Coronary artery (tissue), 2 donors: ENCODE data around the gene CKAP2L.

ENCODE experiments used
- DNase-seq: peaks from one replicate; pipeline ENCODE4 v3.0.0-alpha.2; 2017; ENCODE audit warnings: low spot score
- H3K27ac ChIP-seq, 2 donors: fragments of 200-600 bp; sonication (generic); one replicate each; pipeline ENCODE4 v1.5.1; 2016 to 2019
- H3K4me3 ChIP-seq: fragments of 200-600 bp; sonication (generic); 2 replicates; pipeline ENCODE4 v1.5.1; 2016; ENCODE audit warnings: mild to moderate bottlenecking, moderate library complexity
- TF ChIP-seq, protein P1 (sequence below): fragments of 200-600 bp; sonication (generic); IDR thresholded peaks from one replicate; pipeline ENCODE4 v1.5.1; 2019; ENCODE audit warnings: antibody characterized with exemption

The CKAP2L gene

DNA sequence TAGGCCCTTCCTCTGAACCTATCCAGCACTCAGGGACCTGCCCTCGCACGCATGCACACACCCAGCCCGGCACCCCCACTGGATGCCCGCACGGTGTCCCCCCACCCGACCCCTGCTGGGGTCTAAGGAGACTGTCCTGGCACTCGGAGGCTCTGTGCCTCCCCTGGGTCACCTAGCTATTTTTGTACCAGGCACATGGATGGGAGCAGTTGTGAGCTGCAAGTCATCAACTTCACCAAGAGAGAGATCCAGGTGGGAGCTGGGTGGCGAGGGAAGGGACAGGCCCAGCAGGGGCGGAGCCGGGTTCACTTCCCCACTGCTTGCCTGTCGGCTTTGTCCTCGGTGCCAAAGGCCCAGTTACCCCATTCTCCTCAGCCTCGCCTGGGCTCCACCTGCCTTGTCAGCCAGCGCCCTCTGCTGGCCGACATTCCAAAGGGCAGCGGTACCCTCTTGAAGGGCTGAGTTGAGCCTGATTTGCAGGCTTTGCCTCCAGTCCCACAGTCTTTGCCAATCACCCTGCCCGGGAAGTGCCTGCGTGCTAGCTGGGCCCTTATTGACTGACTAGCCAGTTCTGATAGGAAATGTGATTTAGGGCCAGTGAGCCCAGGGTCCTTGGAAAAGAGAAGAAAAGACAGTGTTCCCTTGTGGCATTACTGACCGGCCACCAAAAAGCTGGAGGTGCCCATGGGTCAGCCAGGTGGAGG is 37.8 kb downstream of the CKAP2L start:
- TF ChIP-seq, protein P1, sequence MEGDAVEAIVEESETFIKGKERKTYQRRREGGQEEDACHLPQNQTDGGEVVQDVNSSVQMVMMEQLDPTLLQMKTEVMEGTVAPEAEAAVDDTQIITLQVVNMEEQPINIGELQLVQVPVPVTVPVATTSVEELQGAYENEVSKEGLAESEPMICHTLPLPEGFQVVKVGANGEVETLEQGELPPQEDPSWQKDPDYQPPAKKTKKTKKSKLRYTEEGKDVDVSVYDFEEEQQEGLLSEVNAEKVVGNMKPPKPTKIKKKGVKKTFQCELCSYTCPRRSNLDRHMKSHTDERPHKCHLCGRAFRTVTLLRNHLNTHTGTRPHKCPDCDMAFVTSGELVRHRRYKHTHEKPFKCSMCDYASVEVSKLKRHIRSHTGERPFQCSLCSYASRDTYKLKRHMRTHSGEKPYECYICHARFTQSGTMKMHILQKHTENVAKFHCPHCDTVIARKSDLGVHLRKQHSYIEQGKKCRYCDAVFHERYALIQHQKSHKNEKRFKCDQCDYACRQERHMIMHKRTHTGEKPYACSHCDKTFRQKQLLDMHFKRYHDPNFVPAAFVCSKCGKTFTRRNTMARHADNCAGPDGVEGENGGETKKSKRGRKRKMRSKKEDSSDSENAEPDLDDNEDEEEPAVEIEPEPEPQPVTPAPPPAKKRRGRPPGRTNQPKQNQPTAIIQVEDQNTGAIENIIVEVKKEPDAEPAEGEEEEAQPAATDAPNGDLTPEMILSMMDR: peak; percentile 90
- Histone ChIP-seq H3K4me3 (no peak overlapping the region), H3K27ac (no peak overlapping the region)
- peak; percentile 87 for DNase-seq

DNA sequence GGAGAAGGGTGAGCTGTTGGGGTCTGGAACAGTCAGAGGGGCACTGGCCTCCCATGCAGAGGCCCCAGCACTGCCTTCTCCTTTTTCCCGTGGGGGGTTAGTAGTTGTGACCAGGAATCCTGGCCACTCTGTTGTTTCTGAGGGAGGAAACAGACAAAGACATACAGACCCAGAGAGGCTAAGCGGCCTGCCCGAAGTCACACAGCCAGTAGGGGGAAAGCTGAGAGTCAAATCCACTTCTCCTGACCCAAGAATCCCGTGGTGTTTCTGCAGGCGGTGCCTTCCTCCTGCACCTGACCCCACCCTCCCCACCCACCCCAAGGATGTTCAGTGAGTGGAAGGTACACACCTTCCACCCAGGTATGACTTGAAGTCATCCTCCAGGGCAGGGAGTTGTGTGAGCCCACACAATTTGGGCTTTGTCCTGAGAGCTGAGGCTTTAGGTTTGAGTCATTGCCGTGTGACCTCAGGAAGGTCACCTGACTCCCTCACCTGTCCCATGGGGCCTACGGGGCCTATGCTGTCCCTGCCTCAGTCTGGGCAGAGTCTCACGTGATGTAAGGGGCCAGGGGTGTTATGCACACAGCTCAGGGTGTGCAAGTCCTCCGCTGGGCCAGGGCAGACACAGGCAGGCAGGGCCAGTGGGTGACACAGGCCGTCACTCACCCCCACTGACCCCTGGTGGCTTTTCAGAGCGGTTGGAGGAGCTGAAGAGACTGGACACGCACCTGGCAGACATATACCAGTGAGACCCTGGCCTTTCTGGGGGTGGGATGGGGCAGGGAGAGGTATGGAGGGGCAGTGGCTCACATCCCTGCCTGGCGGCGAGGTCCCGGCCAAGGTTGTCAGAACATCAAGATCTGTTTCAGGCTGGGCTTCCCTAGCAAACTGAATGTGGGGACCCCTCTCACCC is 38.6 kb downstream of the CKAP2L start:
- peak; percentile 53 for DNase-seq
- H3K4me3 ChIP-seq: no peak overlapping the region
- TF ChIP-seq, protein P1: no peak
- H3K27ac ChIP-seq: no peak overlapping the region

DNA sequence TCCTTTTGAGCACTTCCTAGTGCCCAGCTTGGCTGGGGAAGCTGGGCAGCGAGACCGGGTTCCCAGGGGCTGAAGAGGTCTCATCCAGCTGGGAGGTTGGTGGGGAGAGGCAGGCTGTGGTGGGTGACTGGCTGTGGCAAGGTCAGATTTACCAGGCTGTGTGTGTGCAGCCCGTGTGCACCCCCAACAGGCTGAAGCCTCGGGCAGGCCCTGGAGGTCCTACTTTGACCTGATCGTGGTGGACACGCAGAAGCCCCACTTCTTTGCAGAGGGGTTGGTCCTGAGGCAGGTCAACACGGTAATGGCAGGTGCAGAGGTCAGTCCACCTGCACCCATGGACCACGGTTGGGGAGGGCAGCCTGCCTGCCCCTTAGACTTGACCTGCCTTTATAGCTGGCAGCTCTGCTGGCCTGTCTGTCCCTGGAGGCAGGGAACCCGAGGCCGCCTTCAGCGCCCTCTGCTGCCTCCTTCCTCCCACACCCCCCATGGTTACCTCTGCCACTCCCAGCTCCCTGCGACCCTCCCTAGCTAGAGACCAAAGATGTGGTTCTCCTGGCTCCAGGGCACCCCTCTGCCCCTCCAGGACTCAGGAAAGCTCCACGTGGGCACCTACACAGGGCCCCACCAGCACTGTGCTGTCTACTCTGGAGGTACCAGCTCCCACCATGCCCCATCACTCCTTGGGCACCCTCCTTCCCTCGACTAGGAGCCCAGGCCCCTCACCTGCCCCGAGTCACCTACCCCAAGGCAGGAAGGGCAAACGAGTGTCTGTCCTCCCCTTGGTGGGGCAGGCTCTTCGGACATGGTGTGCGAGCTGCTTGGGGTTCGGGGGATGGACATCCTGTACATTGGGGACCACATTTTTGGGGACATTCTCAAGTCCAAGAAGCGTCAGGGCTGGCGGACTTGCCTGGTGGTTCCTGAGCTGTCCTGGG is 39.6 kb downstream of the CKAP2L start:
- DNase-seq: peak; percentile 66
- Histone ChIP-seq H3K4me3 (no peak overlapping the region), H3K27ac (no peak overlapping the region)
- TF ChIP-seq, protein P1: no peak

DNA sequence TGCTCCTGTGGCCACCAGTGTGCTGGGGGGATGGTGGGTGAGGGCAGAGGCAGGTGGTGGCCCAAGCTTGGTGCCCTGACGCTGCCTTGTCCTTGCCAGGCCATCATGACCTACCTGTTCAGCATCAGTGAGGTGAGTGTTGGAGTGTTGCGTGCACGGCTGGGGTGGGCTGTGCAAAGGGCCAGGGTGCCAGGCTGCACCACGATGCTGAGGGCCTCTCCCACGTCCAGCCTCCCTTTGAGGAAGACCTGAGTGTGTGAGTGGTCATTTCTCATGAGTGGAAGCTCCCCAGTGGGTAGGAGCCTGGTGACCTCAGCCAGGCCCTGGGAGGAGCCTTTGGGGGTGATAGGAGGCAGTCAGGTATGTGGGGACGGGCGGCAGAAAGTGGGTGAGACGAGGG is 40.4 kb downstream of the CKAP2L start:
- DNase-seq: peak; percentile 65
- Histone ChIP-seq H3K27ac (no peak overlapping the region), H3K4me3 (no peak overlapping the region)
- TF ChIP-seq, protein P1: no peak

DNA sequence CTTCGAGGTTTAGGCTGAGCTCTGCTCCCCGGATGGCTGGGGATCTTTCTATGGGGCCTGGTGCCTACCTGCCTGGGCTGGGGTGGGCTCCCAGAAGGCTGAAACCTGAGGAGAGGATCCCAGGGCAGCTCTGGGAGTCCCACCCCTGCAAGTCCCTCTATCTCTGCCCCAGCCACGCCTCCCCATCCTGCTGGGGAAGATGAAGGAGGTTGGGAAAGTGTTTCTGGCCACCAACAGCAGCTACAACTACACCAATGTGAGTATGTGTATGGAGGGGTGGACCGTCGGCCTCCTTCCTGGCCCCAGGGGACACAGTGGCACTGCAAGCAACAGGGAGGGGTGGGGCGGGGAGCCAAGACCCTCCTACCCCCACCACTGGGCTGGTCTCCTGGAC is 40.9 kb downstream of the CKAP2L start:
- Histone ChIP-seq H3K27ac (no peak overlapping the region), H3K4me3 (no peak overlapping the region)
- DNase-seq: peak; percentile 69
- TF ChIP-seq, protein P1: no peak

GRCh38 chr2:112722816-112723546 is 41.4 kb downstream of the CKAP2L start:
- DNase-seq: peak; percentile 68
- Histone ChIP-seq H3K27ac (no peak overlapping the region), H3K4me3 (no peak overlapping the region)
- TF ChIP-seq, protein P1: no peak
